GM19438 (cell line): ENCODE data around the gene PPBP.

ENCODE experiments used
- ATAC-seq: cut with Tn5 transposase; IDR thresholded peaks from one replicate; pipeline ENCODE4 v1.9.1; 2021; ENCODE audit warnings: low read depth; ENCODE audit not compliant: unreplicated experiment

PPBP gene, protein sequence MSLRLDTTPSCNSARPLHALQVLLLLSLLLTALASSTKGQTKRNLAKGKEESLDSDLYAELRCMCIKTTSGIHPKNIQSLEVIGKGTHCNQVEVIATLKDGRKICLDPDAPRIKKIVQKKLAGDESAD

DNA sequence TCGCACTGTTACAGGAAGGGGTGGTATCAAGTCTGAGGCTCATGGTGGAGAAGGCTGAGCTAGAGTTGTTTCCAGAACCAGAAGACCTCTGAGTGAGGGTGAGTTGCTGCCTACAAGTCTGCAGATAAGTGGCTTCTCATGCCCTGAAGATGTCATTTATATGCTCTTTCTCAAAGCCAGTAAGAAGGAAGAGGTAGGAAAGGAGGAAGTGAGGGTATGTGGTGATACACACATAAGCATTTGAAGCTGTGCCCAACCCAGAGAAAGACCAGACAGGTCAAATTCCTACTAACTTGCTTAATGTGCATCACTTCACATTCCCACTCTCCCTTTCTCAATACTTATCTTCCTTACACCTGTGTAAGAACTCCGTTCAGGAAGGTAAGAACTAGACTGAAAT lies at the start of gene PPBP:
Gene PPBP, minus strand, starts transcription at position 130 of the 400 bp plus-strand sequence. Its CDS starts 87 bp downstream, at position 43.
- no peak for ATAC-seq

DNA sequence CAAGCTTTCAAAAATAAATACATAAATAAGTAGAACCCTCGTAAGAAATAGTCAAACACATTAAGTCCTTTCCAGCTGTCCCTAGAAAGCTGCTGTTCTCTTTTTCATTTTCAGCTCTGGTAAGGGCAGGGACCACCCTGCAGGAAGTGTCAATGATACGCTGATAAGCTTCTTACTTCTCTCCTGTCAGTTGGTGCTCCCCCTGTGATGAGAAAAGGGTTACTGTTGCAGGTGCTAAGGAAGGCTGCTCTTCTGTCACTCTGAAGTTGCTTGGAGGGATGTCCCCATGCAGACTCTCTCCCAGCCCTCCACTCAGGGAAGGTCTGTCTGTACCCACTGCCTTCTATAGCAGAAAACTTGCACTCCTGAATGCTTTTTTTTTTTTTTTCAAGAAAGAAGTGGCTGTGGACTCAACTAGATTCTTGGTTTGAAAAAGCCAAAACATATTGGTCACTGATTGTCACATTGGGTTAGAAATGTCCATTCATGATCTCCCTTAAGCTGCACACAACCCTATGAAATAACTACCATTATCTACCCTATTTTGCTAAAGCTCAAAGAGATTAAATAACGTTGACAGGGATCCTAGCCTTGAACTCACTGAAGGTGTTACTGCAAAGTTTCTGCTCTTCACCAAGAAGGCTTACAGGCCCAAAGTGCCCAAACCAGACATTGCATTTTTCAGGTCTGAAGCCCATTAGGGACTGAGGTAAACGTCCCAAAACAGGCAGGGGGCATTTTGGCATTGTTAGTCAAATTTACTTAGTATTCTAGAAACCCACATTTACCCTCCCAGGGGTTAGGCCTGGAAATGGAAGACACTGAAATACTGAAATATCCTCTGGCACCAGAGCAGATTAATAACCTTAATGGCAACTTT lies 49.3 kb upstream of the PPBP start:
- no peak for ATAC-seq

DNA sequence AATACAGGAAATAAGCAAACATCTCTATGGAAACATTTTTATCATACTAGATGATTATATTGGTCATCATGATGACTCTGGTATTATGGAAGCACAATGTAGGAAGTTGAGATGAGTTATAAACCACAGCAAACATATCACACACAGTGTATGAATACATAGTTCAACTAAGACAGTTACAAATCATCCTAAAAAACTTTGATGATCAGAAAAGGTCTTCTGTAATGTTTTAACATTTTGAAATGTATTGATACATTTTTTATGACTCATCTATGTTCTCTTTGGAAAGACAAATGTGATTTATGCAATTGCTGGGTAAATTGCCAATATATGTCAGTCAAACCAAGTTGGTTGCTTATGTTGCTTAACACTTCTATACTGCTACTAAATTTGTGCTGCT lies 45.7 kb upstream of the PPBP start:
- ATAC-seq = no peak

DNA sequence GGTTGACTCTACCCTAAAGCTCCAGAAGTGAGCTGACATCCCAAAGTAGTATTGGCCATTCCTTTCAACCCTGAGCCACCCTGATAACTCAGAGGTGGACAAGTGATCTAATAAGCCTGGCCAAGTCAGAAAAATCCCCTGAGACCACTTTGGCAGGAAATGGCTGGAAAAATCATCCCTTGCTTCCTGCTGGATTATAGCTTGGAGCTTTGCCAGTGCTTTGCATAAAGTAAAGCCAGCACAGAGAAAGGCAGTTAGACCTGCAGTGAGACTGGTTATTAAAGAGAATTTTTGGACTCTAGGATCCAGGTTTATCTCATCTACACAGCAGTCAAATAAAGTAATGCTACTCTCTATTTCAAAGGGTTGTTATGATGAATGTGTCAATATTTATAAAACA lies 44.1 kb upstream of the PPBP start:
- ATAC-seq = no peak

DNA sequence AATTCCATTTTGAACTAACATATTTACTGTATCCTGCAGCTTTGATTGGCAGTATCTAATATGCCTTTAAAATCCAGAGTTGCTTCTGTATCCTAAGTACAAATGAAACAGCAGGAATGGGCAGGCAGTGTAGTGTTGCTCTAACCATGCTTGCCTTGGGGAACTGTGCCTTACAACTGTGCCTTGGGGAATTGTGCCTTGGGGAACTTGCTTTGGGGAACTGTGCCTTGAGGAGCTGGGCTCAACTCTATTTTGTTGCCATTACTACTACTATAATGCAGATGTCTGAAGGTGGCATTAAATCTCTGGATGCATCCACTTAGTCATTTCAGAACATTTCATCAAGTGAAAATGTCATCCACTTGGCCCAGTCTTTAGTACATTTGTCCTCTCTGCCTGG lies 43.6 kb upstream of the PPBP start:
- no peak for ATAC-seq

DNA sequence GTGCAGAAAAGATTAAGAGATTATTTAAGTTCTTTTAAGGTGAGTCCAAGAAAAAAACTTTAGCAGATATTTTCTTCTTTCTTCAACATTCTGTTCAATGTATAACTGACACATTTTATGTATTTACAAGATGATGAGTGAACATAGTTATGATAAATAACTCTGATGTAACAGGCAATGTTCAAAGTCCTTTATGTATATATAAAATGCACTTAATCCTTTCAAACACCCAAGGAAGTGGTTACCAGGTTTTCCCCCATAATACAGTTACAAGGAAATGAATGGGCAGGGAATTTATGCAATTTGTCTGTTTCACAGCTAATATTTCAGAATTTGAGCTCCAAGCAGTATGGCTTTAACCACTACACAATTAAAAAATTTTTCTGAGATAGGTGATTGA lies 42.3 kb upstream of the PPBP start:
- ATAC-seq = no peak

DNA sequence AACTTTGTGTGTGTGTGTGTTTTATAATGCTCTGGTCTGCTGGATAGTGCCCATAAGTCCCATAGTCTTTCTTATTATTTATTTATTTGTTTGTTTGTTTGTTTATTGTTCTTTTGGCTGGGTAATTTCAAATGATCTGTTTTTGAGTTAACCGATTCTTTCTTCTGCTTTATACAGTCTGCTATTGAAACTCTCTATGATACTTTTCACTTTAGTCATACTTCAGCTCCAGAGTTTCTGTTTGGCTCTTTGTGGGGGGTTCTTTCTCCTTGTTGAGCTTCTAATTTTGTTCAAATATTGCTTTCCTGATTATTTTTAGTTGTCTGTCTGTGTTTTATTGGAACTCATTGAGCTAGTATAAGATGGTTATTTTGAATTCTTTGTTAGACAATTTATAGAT lies 40.5 kb upstream of the PPBP start:
- no peak for ATAC-seq

DNA sequence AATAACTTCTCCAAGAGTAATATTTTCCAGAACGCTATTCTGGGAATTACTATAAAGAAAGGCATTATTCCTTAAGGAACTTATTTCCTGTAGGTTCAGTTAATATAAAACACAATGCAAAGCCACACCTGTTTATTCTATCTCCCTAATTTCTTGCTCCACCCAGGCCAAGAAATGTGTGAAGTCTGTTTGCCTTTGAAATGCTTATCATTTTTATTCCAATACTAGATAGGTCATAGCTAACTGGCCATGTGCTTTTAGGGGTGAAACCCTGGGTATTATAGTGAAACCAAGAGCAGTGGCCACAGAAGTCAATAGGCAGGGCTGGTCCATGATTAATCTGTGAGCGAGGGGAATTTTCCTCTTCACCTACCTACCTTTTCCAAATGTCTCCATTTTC lies 35.7 kb upstream of the PPBP start:
- no peak for ATAC-seq

DNA sequence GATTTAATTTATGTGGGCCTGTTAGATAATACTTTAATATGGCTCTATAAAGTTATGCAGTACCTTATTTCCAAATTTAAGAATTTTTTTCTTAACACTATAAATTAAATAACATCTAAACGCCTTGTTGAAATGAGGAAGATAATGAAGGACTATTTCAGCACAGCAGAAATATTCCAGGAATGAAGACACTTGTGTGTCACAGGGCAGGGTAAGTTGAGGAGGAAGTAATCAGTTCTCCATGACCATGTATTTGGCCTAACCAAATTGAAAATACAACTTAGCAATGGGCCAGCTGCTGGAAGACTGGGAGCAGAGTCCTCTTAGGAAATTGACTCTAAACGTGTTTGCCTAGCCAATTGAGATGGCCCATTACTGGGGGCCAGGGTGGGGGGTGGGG lies 33.6 kb upstream of the PPBP start:
- ATAC-seq = no peak

DNA sequence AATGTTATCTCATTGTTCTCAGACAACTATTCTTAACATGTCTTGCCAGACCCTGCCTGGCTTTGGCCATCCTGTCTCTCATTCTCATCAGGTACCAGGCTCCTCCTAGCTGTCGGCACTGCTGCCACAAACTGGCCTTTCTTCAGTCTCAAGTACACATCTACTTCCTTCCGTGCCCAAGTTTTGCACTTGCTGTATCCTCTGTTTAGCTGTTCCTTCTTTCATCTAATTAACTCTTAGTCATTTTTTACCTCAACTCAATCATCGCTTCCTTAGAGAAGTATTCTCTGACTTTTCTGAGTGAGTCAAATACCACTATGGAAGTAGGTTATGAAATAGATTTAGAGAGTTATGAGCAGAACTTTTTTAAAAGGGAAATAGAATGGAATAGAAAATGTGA lies 30.8 kb upstream of the PPBP start:
- ATAC-seq = no peak

DNA sequence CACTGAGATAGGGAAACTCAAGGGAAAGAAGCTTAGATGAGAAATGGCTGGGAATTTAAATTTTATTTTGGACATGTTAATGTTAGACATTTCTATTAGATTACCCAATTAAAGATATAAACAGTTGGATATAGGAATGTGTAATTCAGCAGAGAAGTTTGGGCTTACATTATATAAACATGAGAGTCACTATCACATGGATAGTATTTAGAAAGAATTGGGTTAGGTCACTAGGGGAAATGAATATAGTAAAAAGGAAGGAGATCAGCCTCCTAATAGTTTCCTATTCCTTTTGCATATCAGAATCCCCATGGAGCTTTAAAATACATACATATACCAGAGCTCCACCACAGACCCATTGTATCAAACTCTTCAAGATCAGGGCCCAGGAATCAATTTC lies 30.1 kb upstream of the PPBP start:
- no peak for ATAC-seq

DNA sequence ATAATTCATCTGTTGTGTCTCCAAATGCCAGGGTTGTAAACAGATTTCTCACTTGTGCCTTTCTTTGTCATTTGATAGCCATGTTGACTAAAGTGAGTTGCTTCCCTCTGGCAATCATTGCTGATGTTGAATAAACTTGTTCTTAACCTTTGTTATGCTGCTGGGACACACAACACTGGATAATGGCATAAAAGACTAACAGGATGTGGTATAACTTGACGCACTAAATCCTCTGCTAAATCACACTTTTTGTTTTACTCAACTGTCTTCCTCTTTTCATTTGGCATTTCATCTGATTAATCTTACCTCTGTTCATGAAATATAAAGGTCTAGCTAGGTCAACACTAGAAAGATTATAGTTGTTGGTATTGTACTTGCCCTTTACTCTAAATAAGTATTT lies 28.1 kb upstream of the PPBP start:
- no peak for ATAC-seq

DNA sequence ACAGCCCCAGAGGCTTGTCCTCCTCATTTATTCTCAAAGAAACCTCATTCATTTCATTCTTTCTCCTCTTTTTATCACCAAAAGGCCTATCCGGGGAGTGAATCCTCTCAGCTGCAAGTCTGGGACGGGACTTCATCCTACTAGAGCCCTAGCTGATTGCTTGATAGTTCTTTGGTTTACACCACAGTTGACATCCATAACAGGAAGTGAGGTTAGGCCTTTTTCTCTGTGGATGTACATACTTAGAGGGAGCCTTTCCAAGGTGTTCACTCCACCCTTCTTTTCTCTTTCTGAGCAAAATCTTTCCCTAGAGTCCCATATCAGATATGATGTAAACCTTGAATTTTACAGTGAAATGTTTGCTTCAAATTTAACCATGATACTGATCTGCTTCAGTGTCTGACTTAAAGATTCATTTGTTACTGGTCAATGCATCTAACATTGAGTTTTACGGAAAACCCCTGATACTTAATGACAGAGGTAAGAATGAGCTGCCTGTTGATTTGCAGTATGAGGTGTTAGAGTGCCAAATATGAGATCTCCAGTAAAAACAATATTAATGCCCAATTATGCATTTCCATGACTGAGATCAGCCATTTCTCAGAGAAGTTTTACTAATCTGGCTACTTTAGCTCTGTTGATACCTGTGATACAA lies 27.3 kb upstream of the PPBP start:
- ATAC-seq = no peak

DNA sequence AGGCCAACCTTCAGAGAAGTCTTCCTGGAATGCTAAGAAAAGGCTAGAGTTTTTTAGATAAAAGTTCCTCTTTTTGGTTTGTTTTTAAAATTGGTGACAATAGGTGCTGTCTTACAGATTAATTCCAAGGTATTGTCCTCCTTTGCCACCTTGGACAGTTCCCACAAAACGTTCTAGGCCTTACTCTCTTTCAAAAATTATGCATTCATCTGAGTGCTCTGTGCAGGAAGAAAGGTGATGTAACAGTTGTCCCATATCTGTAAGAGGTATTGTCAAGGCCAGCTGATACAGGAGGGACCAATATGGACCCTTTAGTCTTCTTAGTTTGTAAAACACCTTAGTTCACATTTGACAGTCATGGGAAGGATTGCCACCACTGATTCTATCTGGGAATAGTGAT lies 26.3 kb upstream of the PPBP start:
- no peak for ATAC-seq

DNA sequence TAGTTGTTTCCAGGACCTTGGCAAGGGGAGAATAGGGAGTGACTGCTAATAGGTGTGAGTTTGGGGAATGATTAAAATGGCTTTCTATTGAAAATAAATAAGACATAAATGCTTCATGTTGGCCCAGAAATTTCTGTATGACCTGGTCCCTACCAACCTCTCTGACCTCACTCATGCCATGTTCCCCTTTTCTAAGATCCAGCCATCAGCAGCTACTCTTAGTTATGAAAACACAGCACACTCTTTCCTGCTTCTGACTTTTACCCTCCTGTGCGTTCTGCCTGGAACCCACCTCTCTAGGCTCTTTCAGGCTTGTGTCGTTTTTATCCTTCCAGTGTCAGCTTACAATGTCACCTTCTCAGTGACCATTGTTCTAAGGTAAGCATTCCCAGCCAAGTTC lies 25.3 kb upstream of the PPBP start:
- no peak for ATAC-seq

DNA sequence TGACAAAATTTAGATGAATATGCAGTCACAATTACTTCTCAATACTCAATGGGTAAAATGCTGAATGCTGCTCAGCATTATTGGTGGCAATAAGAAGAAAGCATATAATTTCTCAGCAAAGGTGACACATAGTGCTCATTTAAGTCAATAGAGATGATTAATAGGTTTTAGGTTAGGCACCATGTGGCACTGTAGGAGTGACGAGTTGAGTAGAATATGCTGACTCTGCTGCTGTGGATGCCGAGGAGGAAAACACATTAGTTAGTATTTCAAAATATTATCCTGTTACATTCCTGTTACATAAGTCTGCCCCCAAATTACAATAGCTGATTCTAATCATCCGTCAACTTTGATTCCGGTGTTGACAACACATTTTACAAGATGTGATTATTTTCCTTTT lies 24.1 kb upstream of the PPBP start:
- no peak for ATAC-seq

DNA sequence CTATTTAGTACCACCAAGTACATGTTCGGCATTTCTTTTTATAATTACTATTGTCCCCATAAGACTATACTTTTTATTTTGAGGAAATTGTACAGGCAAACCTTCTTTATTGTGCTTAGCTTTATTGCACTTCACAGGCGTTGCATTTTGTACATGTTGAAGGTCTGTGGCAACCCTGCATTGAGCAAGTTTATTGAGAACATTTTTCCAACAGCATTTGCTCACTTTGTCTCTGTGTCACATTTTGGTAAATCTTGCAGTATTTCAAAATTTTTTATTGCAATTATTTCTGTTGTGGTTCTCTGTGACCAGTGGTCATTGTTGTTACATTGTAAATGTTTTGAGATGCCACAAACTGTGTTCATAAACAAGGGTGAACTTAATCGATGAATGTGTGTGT lies 21.3 kb upstream of the PPBP start:
- ATAC-seq = no peak

DNA sequence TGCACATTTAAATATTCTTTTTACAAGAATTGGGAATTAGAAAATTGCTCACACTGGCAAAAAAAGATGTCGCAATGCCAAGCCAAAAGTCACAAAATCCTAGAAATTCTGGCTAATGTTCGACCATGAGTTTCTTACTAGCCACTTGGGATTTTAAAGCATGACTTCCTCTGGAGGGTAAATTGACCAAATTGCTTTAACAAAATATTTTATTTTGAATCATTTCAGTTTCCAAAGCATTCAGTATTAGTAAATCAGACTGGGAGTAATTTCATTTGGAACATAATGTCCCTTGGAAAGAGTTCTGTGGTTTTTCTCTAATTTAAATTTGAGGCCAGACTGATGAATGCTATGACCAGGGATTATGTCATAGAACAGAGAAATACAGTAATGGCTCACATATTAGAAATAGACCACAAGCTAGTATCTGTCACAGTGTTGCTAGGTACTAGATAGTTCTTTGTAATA lies 18.1 kb upstream of the PPBP start:
- no peak for ATAC-seq

DNA sequence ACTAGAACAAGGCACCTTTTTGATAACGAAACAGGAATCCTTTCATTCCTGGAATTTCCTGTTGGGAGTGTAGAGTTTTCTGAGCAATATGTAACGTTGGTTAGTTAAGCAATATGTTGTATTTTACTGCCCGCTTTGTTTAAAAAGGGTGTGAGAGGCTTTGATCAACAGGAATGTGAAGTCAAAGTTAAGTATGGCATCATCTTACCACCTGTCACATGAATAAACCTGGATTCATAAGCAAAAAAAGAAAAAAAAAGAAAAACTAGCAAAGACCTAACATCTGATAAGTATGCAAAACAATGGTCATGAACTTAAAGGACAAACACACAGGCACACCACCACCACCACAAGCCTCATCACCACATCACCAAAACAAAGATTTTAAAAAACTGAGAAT lies 17.5 kb upstream of the PPBP start:
- ATAC-seq = no peak

DNA sequence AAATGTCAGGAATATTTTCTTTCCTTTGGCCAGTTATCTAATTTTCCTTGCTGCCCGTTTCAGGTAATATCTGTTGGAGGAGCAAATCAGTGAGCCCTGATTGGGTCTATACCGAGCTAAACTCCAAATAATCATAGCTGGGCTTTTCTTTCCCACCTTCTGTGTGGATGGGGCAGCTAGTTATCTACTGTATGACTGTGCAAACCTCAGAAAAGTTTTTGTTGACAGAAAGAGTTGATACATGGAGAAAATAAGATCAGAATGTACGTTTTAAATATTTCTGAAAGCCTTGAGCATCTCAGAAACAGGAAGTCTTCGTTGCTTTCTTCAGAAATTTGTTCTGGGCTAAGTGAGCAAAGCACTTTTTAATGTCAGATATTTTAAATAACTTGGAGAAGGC lies 16.7 kb upstream of the PPBP start:
- no peak for ATAC-seq

DNA sequence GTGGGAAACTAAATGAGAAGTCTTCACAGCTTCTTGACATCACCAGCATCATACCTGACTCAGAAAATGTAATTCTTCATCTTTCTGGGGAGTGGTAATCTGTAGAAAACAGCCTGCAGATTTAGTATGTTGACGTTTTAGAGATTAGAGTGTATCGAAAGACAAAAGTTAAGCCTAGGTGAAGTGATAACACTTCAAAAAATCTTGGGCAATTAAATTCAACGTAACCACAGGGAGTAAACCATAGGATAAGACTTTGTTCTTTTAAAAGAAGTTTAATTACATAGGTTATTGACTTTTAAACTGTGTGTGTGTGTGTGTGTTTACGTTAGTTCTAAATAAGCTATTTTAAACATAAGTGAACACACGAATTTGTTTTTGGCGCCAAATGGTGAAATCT lies 12.3 kb upstream of the PPBP start:
- ATAC-seq = no peak
